Prostate gland (tissue), 2 donors: Measurements from ENCODE around the gene GPR137B.

Source experiments
- POLR2A ChIP-seq: fragments of 450-650 bp; IDR thresholded peaks from one replicate; pipeline ENCODE4 v1.6.1; 2016; ENCODE audit warnings: antibody characterized with exemption, mild to moderate bottlenecking
- TF ChIP-seq, protein P1 (sequence below), 4 experiments: fragments of 200-600 bp in 2 of 4; fragments of 450-650 bp in 2 of 4; sonication (generic) in 2 of 4; IDR thresholded peaks; 1 replicate in 3 of 4; 2 replicates in 1 of 4; pipeline ENCODE4 v1.5.1; 2016 to 2019; ENCODE audit warnings: antibody characterized with exemption in 4 of 4, mild to moderate bottlenecking in 2 of 4, moderate library complexity in 2 of 4

- no peak for TF ChIP-seq POLR2A
- TF ChIP-seq, protein P1, sequence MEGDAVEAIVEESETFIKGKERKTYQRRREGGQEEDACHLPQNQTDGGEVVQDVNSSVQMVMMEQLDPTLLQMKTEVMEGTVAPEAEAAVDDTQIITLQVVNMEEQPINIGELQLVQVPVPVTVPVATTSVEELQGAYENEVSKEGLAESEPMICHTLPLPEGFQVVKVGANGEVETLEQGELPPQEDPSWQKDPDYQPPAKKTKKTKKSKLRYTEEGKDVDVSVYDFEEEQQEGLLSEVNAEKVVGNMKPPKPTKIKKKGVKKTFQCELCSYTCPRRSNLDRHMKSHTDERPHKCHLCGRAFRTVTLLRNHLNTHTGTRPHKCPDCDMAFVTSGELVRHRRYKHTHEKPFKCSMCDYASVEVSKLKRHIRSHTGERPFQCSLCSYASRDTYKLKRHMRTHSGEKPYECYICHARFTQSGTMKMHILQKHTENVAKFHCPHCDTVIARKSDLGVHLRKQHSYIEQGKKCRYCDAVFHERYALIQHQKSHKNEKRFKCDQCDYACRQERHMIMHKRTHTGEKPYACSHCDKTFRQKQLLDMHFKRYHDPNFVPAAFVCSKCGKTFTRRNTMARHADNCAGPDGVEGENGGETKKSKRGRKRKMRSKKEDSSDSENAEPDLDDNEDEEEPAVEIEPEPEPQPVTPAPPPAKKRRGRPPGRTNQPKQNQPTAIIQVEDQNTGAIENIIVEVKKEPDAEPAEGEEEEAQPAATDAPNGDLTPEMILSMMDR (IDR thresholded peaks at IDR 0.05): no peak
Measured at GRCh38 chr1:236154671-236155398, 12.5 kb downstream of the GPR137B start.
